Transverse colon (tissue), 3 donors: Measurements from ENCODE around the gene TMEM114.

Experiments
- CTCF ChIP-seq, 5 experiments: fragments of 200-600 bp in 3 of 5; fragments of 450-650 bp in 2 of 5; sonication (generic) in 3 of 5; IDR thresholded peaks; 1 replicate in 2 of 5; 2 replicates in 3 of 5; pipeline ENCODE4 v1.5.1; 2016 to 2017; ENCODE audit warnings: antibody characterized with exemption in 5 of 5, inconsistent platforms in 3 of 5, mild to moderate bottlenecking in 2 of 5, moderate library complexity in 1 of 5
- EP300 ChIP-seq: sonication (generic); formaldehyde crosslinking; IDR thresholded peaks from one replicate; pipeline ENCODE4 v1.6.1; 2017; ENCODE audit warnings: antibody characterized with exemption, low read depth

GRCh38 chr16:8590811-8591210, 500 bp upstream of the TMEM114 start:
- TF ChIP-seq CTCF (IDR thresholded peaks at IDR 0.05) (no peak), EP300 (no peak)
